Type B pancreatic cell (in vitro differentiated cells): ENCODE data around the gene SLC26A3. TPM values are rescaled to one million over a fixed set of nuclear protein-coding genes. Genes with fewer than 3 reads are reported as not detected.

ENCODE experiments used
- DNase-seq: peaks from one replicate; pipeline ENCODE4 v3.0.0; 2021; ENCODE audit warnings: mixed read lengths; ENCODE audit not compliant: unreplicated experiment; ENCODE audit errors: extremely low spot score
- H3K27ac Mint-ChIP-seq: 2 replicates; pipeline ENCODE4 v1.8.0; 2021; ENCODE audit warnings: mild to moderate bottlenecking, mixed read lengths
- H3K27me3 Mint-ChIP-seq: 2 replicates; pipeline ENCODE4 v1.8.0; 2021; ENCODE audit warnings: mixed read lengths
- H3K36me3 Mint-ChIP-seq: 2 replicates; pipeline ENCODE4 v1.8.0; 2021; ENCODE audit warnings: mixed read lengths
- H3K4me1 Mint-ChIP-seq: one replicate; pipeline ENCODE4 v1.8.0; 2021; ENCODE audit warnings: mixed read lengths; ENCODE audit not compliant: unreplicated experiment
- H3K4me3 Mint-ChIP-seq: 2 replicates; pipeline ENCODE4 v1.8.0; 2021; ENCODE audit warnings: mild to moderate bottlenecking, mixed read lengths
- H3K9me3 Mint-ChIP-seq: 2 replicates; pipeline ENCODE4 v1.8.0; 2021; ENCODE audit warnings: mixed read lengths
- total RNA-seq: library from RNA; stranded (reverse); gene quantifications from 2 replicates; pipeline ENCODE4 v1.2.1, GENCODE V29; 2021; ENCODE audit warnings: low replicate concordance
- TF ChIP-seq, protein P1 (sequence below): fragments of 200-600 bp; sonication (generic); conservative IDR thresholded peaks from 2 replicates; pipeline ENCODE4 v1.5.0; 2021; ENCODE audit warnings: antibody characterized with exemption, mild to moderate bottlenecking

Gene SLC26A3
- total RNA-seq, 1 donor from 2014 or later = 4.7 TPM

DNA sequence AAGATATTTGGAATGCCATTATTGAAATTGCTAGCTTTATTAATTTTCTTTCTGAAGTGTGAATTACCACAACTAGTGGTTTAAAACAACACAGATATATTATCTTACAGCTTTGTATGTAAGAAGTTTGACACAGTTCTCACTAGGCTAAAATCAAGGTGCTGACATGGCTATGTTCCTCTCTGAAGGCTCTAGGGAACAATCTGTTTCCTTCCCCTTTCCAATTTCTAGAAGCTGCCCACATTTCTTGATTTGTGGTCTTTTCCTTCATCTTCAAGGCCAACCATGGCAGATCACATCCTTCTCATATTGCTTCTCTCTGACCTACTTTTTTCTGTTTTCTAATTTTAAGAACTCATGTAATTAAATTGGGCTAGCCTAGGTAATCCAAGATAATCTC, 43.3 kb upstream of the SLC26A3 start:
- no peak for DNase-seq
- TF ChIP-seq, protein P1, sequence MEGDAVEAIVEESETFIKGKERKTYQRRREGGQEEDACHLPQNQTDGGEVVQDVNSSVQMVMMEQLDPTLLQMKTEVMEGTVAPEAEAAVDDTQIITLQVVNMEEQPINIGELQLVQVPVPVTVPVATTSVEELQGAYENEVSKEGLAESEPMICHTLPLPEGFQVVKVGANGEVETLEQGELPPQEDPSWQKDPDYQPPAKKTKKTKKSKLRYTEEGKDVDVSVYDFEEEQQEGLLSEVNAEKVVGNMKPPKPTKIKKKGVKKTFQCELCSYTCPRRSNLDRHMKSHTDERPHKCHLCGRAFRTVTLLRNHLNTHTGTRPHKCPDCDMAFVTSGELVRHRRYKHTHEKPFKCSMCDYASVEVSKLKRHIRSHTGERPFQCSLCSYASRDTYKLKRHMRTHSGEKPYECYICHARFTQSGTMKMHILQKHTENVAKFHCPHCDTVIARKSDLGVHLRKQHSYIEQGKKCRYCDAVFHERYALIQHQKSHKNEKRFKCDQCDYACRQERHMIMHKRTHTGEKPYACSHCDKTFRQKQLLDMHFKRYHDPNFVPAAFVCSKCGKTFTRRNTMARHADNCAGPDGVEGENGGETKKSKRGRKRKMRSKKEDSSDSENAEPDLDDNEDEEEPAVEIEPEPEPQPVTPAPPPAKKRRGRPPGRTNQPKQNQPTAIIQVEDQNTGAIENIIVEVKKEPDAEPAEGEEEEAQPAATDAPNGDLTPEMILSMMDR = no peak
- Mint-ChIP-seq H3K9me3 (no peaks in the 10 kb centered on the region), H3K36me3 (no peaks in the 10 kb centered on the region), H3K4me3 (no peak overlapping the region), H3K4me1 (no peaks in the 10 kb centered on the region), H3K27me3 (peaks cover 3% of the 10 kb centered on the region), H3K27ac (no peak overlapping the region)

DNA sequence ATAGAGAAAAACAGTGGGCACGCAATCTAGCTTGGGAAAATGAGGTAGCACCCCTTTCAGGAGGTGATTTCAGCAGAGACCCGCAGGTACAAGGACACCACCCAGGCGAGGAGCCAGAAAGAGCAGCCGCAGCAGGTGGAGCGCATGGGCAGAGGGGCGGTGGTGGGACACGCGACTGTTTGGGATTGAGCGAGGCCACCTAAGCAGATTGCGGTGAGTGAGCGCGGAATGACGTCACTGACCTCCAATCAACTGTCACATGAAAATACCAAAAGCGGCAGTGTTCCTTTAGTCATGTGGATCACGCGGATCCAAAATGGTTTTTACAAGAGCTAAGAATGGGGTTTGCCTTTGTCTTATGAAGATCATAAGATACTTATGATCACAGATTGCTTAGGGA, 40.2 kb upstream of the SLC26A3 start:
- peaks cover 5% of the 10 kb centered on the region for H3K9me3 Mint-ChIP-seq
- peaks cover 6% of the 10 kb centered on the region for H3K27me3 Mint-ChIP-seq

DNA sequence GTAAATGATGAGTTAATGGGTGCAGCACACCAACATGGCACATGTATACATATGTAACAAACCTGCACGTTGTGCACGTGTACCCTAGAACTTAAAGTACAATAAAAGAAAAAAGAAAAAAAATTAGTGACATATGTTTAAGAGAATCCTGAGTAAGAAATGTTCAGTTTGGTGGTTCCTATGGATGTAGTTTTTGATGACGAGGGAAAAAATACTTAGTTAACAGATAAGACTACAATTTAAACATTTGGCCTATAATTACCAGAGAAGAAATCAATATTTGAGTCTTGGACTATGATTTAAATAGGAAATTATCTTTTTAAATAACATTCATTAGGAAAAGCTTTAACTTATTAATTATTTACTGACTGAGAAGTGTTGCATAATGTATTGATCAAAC, 39.2 kb upstream of the SLC26A3 start:
- Mint-ChIP-seq H3K4me1 (no peaks in the 10 kb centered on the region), H3K36me3 (no peaks in the 10 kb centered on the region), H3K27ac (no peak overlapping the region), H3K9me3 (peaks cover 5% of the 10 kb centered on the region), H3K4me3 (no peak overlapping the region), H3K27me3 (peaks cover 7% of the 10 kb centered on the region)
- no peak for DNase-seq
- TF ChIP-seq, protein P1 = no peak

More for the DNA sequence above, 40.2 kb upstream of the SLC26A3 start:
- TF ChIP-seq, protein P1 = no peak
- H3K36me3 Mint-ChIP-seq = no peaks in the 10 kb centered on the region
- no peaks in the 10 kb centered on the region for H3K4me1 Mint-ChIP-seq
- H3K4me3 Mint-ChIP-seq = no peak overlapping the region
- DNase-seq = no peak
- H3K27ac Mint-ChIP-seq = no peak overlapping the region

DNA sequence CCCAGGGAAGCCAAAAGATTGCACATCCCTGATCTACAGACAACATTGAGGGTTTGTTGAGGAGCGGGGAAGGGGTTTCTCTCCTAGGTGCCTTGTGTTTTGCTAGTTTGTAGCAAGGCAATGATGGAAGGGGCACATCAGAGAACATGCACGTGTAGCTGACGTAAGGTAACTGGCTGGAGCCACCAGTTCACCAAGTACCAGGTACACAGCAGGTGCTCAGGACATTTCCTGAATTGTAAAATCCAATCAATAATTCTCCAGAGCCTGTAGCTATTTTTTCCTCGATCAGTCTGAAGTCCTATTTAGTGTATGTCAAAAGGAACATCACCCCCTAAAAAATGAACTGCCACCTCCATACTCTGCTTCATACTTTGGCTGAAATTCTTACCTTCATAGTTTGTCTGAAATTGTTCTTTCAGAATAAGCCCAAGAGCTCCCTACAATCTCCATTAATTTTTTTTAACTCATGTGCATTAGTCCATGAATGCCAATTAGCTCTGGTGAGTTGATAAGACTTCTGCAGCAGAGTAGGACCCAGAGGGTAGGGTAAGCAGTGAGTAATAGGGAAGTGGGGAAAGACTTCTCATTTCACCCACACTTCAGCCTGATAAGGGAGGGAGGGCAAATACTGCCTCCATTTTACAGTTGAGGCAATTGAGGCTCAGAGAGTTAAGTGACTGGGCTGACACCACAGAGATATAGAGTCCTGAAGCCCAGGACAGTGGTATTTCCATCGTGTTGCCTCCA, 36.0 kb upstream of the SLC26A3 start:
- Mint-ChIP-seq H3K9me3 (peaks cover 5% of the 10 kb centered on the region), H3K27ac (no peak overlapping the region), H3K4me1 (no peaks in the 10 kb centered on the region), H3K4me3 (no peak overlapping the region), H3K27me3 (peaks cover 17% of the 10 kb centered on the region), H3K36me3 (no peaks in the 10 kb centered on the region)
- TF ChIP-seq, protein P1 = no peak
- no peak for DNase-seq

DNA sequence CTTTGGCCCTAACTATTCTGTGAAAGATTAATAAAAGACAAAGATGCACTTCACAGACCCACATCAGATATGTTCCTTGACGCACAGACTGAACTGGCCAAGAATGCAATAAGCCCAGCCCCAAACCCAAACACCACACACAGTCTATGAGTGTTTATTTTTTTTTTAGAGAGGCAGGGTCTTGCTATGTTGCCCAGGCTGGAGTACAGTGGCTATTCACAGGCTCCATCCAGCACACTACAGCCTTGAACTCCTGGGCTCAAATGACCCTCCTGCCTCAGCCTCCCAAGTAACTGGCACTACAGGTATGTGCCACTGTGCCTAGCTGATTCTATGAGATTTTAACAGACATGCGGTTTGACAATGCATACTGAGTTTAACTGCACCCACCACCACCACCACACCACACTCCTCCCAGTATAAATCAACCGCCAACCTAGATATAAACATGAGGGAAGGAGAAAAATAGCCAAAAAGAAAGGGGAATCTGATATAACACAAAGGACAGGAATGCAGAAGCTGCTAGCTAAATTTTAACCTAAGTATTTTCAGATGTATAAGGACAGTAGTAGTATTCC, 35.1 kb upstream of the SLC26A3 start:
- no peaks in the 10 kb centered on the region for H3K4me1 Mint-ChIP-seq
- no peak for DNase-seq
- peaks cover 21% of the 10 kb centered on the region for H3K27me3 Mint-ChIP-seq
- TF ChIP-seq, protein P1 = no peak
- no peak overlapping the region for H3K4me3 Mint-ChIP-seq
- H3K9me3 Mint-ChIP-seq = peaks cover 5% of the 10 kb centered on the region
- no peak overlapping the region for H3K27ac Mint-ChIP-seq
- H3K36me3 Mint-ChIP-seq = no peaks in the 10 kb centered on the region
